ENCODE measurements around the gene NXPE3.
"Not testable (repeated sequence)": the region's sequence is repeated elsewhere in the genome, so short reads cannot be mapped to it uniquely, and the experiment has no call there.

NXPE3 gene

DNA sequence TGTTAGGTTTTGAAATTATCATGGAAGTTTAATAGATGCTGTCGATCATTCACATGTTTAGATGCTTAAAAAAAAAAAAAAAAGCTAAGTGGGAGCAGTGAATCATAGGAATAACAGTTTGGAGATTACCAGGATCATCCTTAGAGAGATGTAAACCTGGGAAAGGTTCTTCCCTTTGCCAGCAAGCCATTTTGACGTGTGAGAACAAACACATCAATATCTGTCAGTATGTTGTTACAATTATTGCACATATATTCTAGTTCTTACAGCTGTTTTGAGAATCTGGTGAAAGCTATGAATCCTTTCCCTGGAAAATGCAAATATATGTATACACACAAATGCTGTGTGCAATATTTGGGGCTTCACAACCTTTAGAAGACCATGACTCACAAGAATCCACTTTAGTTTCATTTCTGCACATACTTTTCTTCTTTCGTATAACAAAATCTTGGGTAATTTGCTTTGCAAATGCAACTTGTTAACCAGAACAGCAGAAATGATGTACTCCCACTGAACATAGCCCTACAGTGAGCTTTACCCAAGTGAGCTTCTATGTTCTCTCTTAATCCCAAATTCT, 82.3 kb downstream of the NXPE3 start:
- Histone ChIP-seq H3K9me3 (ENCODE audit: control insufficient read depth, insufficient read depth, low read length) (no peaks in the 10 kb centered on the region), H3K27ac (ENCODE audit: low read length) (no peak overlapping the region), H3K4me1 (ENCODE audit: control insufficient read depth, insufficient read depth, low read length) (no peaks in the 10 kb centered on the region), H3K4me3 (ENCODE audit: low read length) (no peak overlapping the region), H3K27me3 (ENCODE audit: control insufficient read depth, insufficient read depth, low read length) (no peaks in the 10 kb centered on the region), H3K36me3 (ENCODE audit: control insufficient read depth, insufficient read depth, low read length) (peaks cover 9% of the 10 kb centered on the region; the same call in 1 of the 2 replicates)
- DNase-seq (ENCODE audit: low read depth, low spot score) = no peak
- WGBS (ENCODE audit: insufficient coverage, insufficient read length) = no CpG with 5 or more reads among the region's 3 CpGs

DNA sequence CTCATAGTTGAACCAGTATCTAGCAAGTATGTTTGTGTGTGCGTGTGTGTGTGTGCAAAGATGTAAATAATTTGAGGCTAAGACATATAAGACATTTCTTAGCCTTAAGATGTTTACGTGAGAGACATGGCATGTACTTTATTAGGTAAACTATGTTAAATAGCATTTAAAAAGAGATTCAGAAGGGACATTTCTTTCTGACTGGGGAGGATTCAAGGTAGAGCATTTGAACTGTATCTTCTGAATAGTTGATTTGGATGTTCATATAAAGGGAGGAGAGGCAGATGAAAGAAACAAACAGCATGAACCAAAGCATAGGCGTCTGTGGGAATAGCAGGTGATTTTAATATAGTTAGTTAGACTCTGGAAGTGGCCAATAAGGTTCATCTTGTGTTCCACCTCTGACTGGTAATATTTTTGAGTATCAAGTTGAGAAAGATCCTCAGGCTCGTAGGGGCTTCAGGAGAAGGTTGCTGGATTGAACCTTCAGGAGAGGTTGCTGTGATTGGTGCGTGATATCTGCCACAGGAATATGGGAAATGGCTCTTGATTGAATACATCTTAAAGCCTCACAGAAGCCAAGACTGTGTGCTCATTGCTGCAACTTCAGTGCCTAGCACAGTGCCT, 82.9 kb downstream of the NXPE3 start:
- no peak for DNase-seq (ENCODE audit: low read depth, low spot score)
- Histone ChIP-seq H3K27me3 (ENCODE audit: control insufficient read depth, insufficient read depth, low read length) (no peaks in the 10 kb centered on the region), H3K36me3 (ENCODE audit: control insufficient read depth, insufficient read depth, low read length) (peaks cover 9% of the 10 kb centered on the region; the same call in 1 of the 2 replicates), H3K4me1 (ENCODE audit: control insufficient read depth, insufficient read depth, low read length) (no peaks in the 10 kb centered on the region), H3K4me3 (ENCODE audit: low read length) (no peak overlapping the region), H3K9me3 (ENCODE audit: control insufficient read depth, insufficient read depth, low read length) (no peaks in the 10 kb centered on the region), H3K27ac (ENCODE audit: low read length) (no peak overlapping the region)
- no CpG with 5 or more reads among the region's 5 CpGs for WGBS (ENCODE audit: insufficient coverage, insufficient read length)

DNA sequence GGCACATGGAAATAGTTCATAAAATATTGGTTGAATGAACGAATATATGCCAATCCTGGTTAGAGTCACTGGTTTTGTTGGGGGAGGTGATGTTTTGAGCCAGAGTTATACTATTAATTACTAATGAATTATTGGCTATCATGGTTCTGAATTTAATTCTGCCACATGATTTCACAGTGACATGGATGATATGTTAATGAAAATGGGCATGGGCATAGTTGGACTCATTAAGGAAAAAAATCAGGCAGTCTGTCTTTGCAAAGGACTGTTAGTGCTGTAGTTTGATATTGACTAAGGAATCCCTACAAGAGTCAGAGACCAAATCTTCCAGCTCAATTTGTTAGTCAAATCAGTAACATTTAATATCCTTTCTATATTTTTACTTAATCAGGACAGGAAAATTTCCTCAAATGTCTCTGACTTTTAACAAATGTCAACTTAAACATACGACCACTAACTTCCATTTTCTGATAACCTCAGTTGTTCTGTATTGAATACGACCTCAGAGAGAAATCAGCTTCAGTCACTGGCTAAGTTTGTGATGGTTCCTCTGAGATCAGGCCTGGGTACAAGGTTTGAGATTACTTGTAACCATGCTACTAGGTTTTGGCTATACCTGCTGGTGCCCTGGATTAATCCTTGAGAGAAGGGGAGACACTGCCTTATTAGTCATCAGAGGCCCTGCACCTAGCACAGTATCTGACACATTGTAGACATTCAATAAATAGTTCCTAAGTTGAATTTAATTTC, 83.6 kb downstream of the NXPE3 start:
- Histone ChIP-seq H3K27ac (ENCODE audit: low read length) (no peak overlapping the region), H3K27me3 (ENCODE audit: control insufficient read depth, insufficient read depth, low read length) (no peaks in the 10 kb centered on the region), H3K4me3 (ENCODE audit: low read length) (no peak overlapping the region), H3K4me1 (ENCODE audit: control insufficient read depth, insufficient read depth, low read length) (no peaks in the 10 kb centered on the region), H3K9me3 (ENCODE audit: control insufficient read depth, insufficient read depth, low read length) (no peaks in the 10 kb centered on the region), H3K36me3 (ENCODE audit: control insufficient read depth, insufficient read depth, low read length) (peaks cover 3% of the 10 kb centered on the region; the same call in 1 of the 2 replicates)
- no CpG with 5 or more reads among the region's 3 CpGs for WGBS (ENCODE audit: insufficient coverage, insufficient read length)
- no peak for DNase-seq (ENCODE audit: low read depth, low spot score)

DNA sequence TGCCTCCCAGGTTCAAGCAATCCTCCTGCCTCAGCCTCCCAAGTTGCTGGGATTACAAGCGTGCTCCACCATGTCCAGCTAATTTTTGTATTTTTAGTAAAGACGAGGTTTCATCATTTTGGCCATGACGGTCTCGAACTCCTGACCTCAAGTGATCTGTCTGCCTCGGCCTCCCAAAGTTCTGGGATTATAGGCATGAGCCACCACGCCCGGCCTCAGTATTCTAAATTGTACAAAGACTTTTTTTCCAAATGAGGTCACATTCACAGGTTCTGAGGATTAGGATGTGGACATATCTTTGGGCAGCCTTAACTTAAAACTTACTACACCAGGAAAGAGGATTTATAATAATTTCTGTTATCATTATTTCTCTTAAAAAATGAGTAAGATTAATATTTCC, 85.9 kb downstream of the NXPE3 start:
- WGBS (ENCODE audit: insufficient coverage, insufficient read length) = no CpG with 5 or more reads among the region's 7 CpGs
- H3K27ac ChIP-seq (ENCODE audit: low read length); DNase-seq (ENCODE audit: low read depth, low spot score): not testable (repeated sequence)

DNA sequence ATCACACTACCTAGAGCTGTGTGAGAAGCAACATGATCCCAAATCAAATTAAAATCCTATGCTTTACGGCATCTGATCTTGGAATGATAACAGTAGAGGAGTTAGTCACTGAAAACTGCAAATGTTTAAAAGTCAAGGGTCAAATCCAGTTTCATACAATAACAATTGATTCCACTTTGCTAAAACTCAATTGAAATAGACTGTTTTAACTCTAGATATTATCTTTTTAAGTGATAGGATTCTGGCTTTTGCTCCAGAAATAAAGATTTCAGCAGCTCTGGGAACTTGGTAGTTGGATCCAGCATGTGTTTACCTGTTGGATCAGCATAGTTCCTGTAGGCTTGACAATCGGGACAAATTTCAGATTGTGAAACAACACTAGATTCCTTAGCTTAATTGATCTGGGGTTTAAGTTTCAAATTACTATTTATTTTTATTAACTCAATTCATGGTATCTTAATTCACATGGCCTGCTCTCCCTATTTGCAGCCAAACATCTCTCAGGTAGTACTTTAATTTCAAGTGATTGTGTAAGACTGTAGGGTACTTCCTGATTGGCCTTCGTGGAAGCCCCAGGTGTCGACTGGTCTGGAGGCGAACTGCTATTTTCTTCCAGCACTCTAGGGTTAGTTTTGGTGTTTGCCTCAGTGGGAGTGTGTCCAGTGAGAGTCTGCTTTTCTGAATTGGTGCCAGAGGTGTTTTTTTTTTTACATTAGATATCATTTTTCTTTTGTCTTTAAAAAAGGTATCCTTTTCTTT, 86.9 kb downstream of the NXPE3 start:
- H3K9me3 ChIP-seq (ENCODE audit: control insufficient read depth, insufficient read depth, low read length) = no peaks in the 10 kb centered on the region
- no peak overlapping the region for H3K27ac ChIP-seq (ENCODE audit: low read length)
- no peaks in the 10 kb centered on the region for H3K27me3 ChIP-seq (ENCODE audit: control insufficient read depth, insufficient read depth, low read length)
- no CpG with 5 or more reads among the region's 5 CpGs for WGBS (ENCODE audit: insufficient coverage, insufficient read length)
- DNase-seq (ENCODE audit: low read depth, low spot score) = peak; percentile 18
- H3K4me3 ChIP-seq (ENCODE audit: low read length) = no peak overlapping the region
- no peaks in the 10 kb centered on the region for H3K4me1 ChIP-seq (ENCODE audit: control insufficient read depth, insufficient read depth, low read length)
- H3K36me3 ChIP-seq (ENCODE audit: control insufficient read depth, insufficient read depth, low read length) = no peaks in the 10 kb centered on the region

More for the DNA sequence above, 85.9 kb downstream of the NXPE3 start:
- H3K4me1 ChIP-seq (ENCODE audit: control insufficient read depth, insufficient read depth, low read length); H3K36me3 ChIP-seq (ENCODE audit: control insufficient read depth, insufficient read depth, low read length); H3K27me3 ChIP-seq (ENCODE audit: control insufficient read depth, insufficient read depth, low read length); H3K4me3 ChIP-seq (ENCODE audit: low read length); H3K9me3 ChIP-seq (ENCODE audit: control insufficient read depth, insufficient read depth, low read length): not testable (repeated sequence)

DNA sequence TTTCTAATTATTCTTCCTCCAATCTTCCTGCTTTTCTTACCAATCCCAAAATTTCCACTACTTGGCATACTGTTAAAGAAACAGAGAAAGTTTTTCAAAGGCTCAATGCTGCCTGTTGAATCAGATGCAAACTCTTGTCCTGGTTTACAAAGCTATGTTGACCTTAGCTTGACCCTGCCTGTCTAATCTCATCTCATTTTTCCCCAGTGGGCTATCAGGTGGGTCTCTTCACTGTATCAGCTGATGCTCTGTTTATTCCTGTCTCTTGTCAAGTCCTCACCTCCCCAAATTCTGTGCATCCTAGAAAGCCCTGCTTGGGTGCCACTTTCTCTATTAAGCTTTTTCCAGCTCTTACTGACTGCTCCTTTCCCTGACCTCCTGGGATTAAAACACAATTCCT, 88.5 kb downstream of the NXPE3 start:
- no peaks in the 10 kb centered on the region for H3K4me1 ChIP-seq (ENCODE audit: control insufficient read depth, insufficient read depth, low read length)
- H3K36me3 ChIP-seq (ENCODE audit: control insufficient read depth, insufficient read depth, low read length) = no peaks in the 10 kb centered on the region
- H3K9me3 ChIP-seq (ENCODE audit: control insufficient read depth, insufficient read depth, low read length) = no peaks in the 10 kb centered on the region
- no peak for DNase-seq (ENCODE audit: low read depth, low spot score)
- H3K27ac ChIP-seq (ENCODE audit: low read length) = no peak overlapping the region
- H3K4me3 ChIP-seq (ENCODE audit: low read length) = no peak overlapping the region
- no peaks in the 10 kb centered on the region for H3K27me3 ChIP-seq (ENCODE audit: control insufficient read depth, insufficient read depth, low read length)

DNA sequence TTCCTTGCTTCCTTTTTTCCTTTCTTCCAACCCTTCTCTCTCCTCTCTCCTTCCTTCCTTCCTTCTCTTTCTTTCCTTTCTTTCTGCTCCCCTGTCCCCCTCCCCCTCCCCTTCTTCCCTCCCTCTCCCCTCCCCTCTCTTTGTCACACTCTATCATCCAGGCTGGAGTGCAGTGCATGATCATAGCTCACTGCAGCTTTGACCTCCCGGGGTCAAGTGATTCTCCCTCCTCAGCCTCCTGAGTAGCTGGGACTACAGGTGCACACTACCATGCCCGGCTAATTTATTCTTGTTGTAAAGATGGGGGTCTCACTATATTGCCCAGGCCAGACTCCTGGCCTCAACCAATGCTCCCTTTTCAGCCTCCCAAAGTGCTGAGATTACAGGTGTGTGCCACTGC, 89.0 kb downstream of the NXPE3 start:
- no CpG with 5 or more reads among the region's 2 CpGs for WGBS (ENCODE audit: insufficient coverage, insufficient read length)
- Histone ChIP-seq H3K9me3 (ENCODE audit: control insufficient read depth, insufficient read depth, low read length) (no peaks in the 10 kb centered on the region), H3K36me3 (ENCODE audit: control insufficient read depth, insufficient read depth, low read length) (no peaks in the 10 kb centered on the region), H3K27me3 (ENCODE audit: control insufficient read depth, insufficient read depth, low read length) (no peaks in the 10 kb centered on the region), H3K4me1 (ENCODE audit: control insufficient read depth, insufficient read depth, low read length) (no peaks in the 10 kb centered on the region), H3K27ac (ENCODE audit: low read length) (no peak overlapping the region), H3K4me3 (ENCODE audit: low read length) (no peak overlapping the region)
- no peak for DNase-seq (ENCODE audit: low read depth, low spot score)

DNA sequence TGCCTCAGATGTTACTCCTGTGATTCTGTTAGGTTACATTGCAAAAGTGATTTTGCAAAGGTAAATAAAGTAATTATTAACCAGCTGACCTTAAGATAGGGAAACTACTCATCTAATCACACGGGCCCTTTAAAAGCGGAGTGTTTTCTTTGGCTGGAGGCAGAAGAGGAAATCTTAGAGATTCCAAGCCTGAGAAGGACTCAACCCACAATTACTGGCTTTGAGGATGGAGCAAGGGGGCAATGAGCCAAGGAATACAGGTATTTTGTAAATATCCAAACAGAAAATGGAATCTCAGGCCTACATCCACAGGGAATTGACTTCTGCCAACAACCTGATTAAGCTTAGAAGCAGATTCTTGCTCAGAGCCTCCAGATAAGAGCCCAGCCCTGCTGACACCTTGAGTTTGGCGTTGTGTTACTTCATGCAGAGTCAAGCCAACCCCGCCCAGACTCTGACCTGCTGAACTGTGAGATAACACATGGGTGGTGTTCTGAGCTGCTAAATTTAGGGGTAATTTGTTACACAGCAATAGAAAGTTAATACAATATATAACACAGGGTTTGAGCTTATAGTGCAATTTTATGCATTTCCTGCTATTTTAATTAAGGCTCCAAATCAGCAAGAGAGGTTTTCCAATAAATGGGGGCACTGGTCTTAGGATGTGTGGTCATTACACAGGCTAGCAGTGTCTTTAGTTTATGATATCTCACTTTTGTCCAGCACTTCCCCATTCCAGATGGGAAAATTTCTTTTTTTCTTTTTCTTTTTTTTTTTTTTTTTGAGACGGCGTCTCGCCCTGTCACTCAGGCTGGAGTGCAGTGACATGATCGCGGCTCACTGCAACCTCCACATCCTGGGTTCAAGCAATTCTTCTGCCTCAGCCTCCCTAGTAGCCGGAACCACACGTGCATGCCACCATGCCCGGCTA, 89.8 kb downstream of the NXPE3 start:
- H3K9me3 ChIP-seq (ENCODE audit: control insufficient read depth, insufficient read depth, low read length) = no peaks in the 10 kb centered on the region
- WGBS (ENCODE audit: insufficient coverage, insufficient read length) = no CpG with 5 or more reads among the region's 12 CpGs
- no peaks in the 10 kb centered on the region for H3K4me1 ChIP-seq (ENCODE audit: control insufficient read depth, insufficient read depth, low read length)
- no peak overlapping the region for H3K27ac ChIP-seq (ENCODE audit: low read length)
- no peak for DNase-seq (ENCODE audit: low read depth, low spot score)
- no peaks in the 10 kb centered on the region for H3K27me3 ChIP-seq (ENCODE audit: control insufficient read depth, insufficient read depth, low read length)
- H3K36me3 ChIP-seq (ENCODE audit: control insufficient read depth, insufficient read depth, low read length) = no peaks in the 10 kb centered on the region
- no peak overlapping the region for H3K4me3 ChIP-seq (ENCODE audit: low read length)

DNA sequence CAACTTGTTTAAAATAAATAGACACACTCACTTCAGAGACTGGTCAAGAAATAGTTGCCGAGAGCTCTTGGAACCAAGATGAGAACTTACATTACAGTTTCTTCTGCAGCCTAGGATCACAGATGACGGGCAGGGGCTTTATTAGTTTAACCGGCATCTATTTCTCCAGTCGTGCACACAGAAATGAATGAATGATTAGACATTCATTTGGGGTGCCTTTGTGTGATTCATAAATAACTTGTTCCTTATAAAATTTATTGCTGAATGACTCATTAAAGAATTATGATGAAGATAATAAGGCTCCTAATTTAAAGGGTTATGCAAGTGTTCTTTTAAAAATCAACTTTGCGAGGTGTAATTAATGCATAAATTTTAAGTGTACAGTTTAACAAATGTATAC, 91.1 kb downstream of the NXPE3 start:
- no peaks in the 10 kb centered on the region for H3K9me3 ChIP-seq (ENCODE audit: control insufficient read depth, insufficient read depth, low read length)
- no CpG with 5 or more reads among the region's 5 CpGs for WGBS (ENCODE audit: insufficient coverage, insufficient read length)

DNA sequence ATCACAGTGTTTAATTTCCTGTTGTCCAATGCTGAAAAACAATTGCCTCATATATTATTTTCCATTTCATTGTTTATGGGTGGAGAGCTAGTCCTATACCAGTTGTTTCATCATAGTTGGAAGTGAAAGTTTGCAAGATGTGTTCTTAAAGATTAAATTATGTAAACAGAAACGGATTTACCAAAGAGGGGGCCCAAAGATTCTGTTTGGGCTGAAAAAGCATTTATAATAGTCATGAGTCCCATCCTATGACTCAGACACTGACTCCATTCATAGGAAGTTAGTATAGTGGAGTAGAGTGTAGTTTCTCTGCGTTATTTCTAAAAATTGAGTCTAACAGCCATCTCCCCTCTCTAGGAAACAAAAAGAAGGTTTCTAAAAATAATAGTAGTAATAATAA, 94.6 kb downstream of the NXPE3 start:
- Histone ChIP-seq H3K4me1 (ENCODE audit: control insufficient read depth, insufficient read depth, low read length) (no peaks in the 10 kb centered on the region), H3K27me3 (ENCODE audit: control insufficient read depth, insufficient read depth, low read length) (no peaks in the 10 kb centered on the region), H3K9me3 (ENCODE audit: control insufficient read depth, insufficient read depth, low read length) (no peaks in the 10 kb centered on the region), H3K36me3 (ENCODE audit: control insufficient read depth, insufficient read depth, low read length) (no peaks in the 10 kb centered on the region), H3K4me3 (ENCODE audit: low read length) (no peak overlapping the region), H3K27ac (ENCODE audit: low read length) (no peak overlapping the region)
- WGBS (ENCODE audit: insufficient coverage, insufficient read length) = no CpG with 5 or more reads among the region's 2 CpGs
- DNase-seq (ENCODE audit: low read depth, low spot score) = no peak

More for the DNA sequence above, 91.1 kb downstream of the NXPE3 start:
- no peaks in the 10 kb centered on the region for H3K4me1 ChIP-seq (ENCODE audit: control insufficient read depth, insufficient read depth, low read length)
- no peak overlapping the region for H3K27ac ChIP-seq (ENCODE audit: low read length)
- DNase-seq (ENCODE audit: low read depth, low spot score) = no peak
- no peaks in the 10 kb centered on the region for H3K36me3 ChIP-seq (ENCODE audit: control insufficient read depth, insufficient read depth, low read length)
- H3K27me3 ChIP-seq (ENCODE audit: control insufficient read depth, insufficient read depth, low read length) = no peaks in the 10 kb centered on the region
- H3K4me3 ChIP-seq (ENCODE audit: low read length) = no peak overlapping the region
